BLaER1 (cell line): ENCODE results near the gene FOXS1.
"Not testable (repeated sequence)": the region's sequence is repeated elsewhere in the genome, so short reads cannot be mapped to it uniquely, and the experiment has no call there.

ENCODE experiments used
- H3K27ac ChIP-seq: shearing (Covaris generic); formaldehyde crosslinking; 2 replicates; pipeline ENCODE4 v1.8.1; 2022
- H3K27me3 ChIP-seq: shearing (Covaris generic); formaldehyde crosslinking; 2 replicates; pipeline ENCODE4 v1.8.1; 2022
- H3K36me3 ChIP-seq: shearing (Covaris generic); formaldehyde crosslinking; 2 replicates; pipeline ENCODE4 v1.8.1; 2022
- H3K4me1 ChIP-seq: shearing (Covaris generic); formaldehyde crosslinking; 2 replicates; pipeline ENCODE4 v1.8.1; 2022
- H3K4me2 ChIP-seq: shearing (Covaris generic); formaldehyde crosslinking; 2 replicates; pipeline ENCODE4 v1.8.1; 2022
- H3K4me3 ChIP-seq: shearing (Covaris generic); formaldehyde crosslinking; 2 replicates; pipeline ENCODE4 v1.8.1; 2022
- H3K9ac ChIP-seq: shearing (Covaris generic); formaldehyde crosslinking; 2 replicates; pipeline ENCODE4 v1.8.1; 2022
- H3K9me3 ChIP-seq: shearing (Covaris generic); formaldehyde crosslinking; 2 replicates; pipeline ENCODE4 v1.8.1; 2022
- H4K20me1 ChIP-seq: shearing (Covaris generic); formaldehyde crosslinking; 2 replicates; pipeline ENCODE4 v1.8.1; 2022
- Cebpa-rat ChIP-seq: shearing (Covaris generic); IDR thresholded peaks from 2 replicates; pipeline ENCODE4 v1.8.1; 2022

Gene FOXS1

GRCh38 chr20:31817461-31817860 lies 27.9 kb downstream of the FOXS1 start:
- Histone ChIP-seq H3K9ac (no peak overlapping the region), H4K20me1 (no peaks in the 10 kb centered on the region), H3K4me1 (peaks cover 16% of the 10 kb centered on the region), H3K9me3 (no peaks in the 10 kb centered on the region), H3K27me3 (no peaks in the 10 kb centered on the region), H3K4me2 (no peak overlapping the region), H3K36me3 (no peaks in the 10 kb centered on the region), H3K27ac (no peak overlapping the region), H3K4me3 (no peak overlapping the region)
- no peak for TF ChIP-seq Cebpa-rat

GRCh38 chr20:31816221-31816620 lies 29.2 kb downstream of the FOXS1 start:
- peak overlapping the region; percentile 59; the same call in 1 of the 2 replicates for H3K4me2 ChIP-seq
- no peak overlapping the region for H3K4me3 ChIP-seq
- H3K9me3 ChIP-seq, result no peaks in the 10 kb centered on the region
- no peaks in the 10 kb centered on the region for H4K20me1 ChIP-seq
- peaks cover 17% of the 10 kb centered on the region for H3K4me1 ChIP-seq
- H3K9ac ChIP-seq, result no peak overlapping the region
- TF ChIP-seq Cebpa-rat, result no peak
- no peak overlapping the region for H3K27ac ChIP-seq
- no peaks in the 10 kb centered on the region for H3K27me3 ChIP-seq
- 0 out of 2 replicates have a peak, but pooled peaks cover under 1% of the 10 kb centered on the region for H3K36me3 ChIP-seq

GRCh38 chr20:31815408-31816188 lies 29.8 kb downstream of the FOXS1 start:
- Histone ChIP-seq H3K4me1 (peaks cover 23% of the 10 kb centered on the region), H3K9me3 (no peaks in the 10 kb centered on the region), H3K27me3 (no peaks in the 10 kb centered on the region), H3K9ac (no peak overlapping the region), H3K27ac (peak overlapping the region; percentile 19; the same call in 1 of the 2 replicates), H3K36me3 (0 out of 2 replicates have a peak, but pooled peaks cover 4% of the 10 kb centered on the region), H3K4me3 (no peak overlapping the region), H3K4me2 (peak overlapping the region; percentile 59), H4K20me1 (no peaks in the 10 kb centered on the region)
- no peak for TF ChIP-seq Cebpa-rat

GRCh38 chr20:31814142-31814541 lies 31.3 kb downstream of the FOXS1 start:
- H3K27ac ChIP-seq, H3K9me3 ChIP-seq, H3K27me3 ChIP-seq, H3K4me3 ChIP-seq, H3K36me3 ChIP-seq, H4K20me1 ChIP-seq, H3K9ac ChIP-seq, H3K4me2 ChIP-seq: not testable (repeated sequence)
- peaks cover 29% of the 10 kb centered on the region for H3K4me1 ChIP-seq

- Histone ChIP-seq H3K4me3 (no peak overlapping the region), H3K27me3 (no peaks in the 10 kb centered on the region), H3K9me3 (no peaks in the 10 kb centered on the region), H3K9ac (no peak overlapping the region), H3K4me2 (no peak overlapping the region), H3K4me1 (peaks cover 29% of the 10 kb centered on the region), H3K36me3 (peaks cover 10% of the 10 kb centered on the region; the same call in 1 of the 2 replicates), H3K27ac (no peak overlapping the region), H4K20me1 (no peaks in the 10 kb centered on the region)
- TF ChIP-seq Cebpa-rat, result no peak
These were observed 31.8 kb downstream of the FOXS1 start for GRCh38 chr20:31813611-31814010.

- Histone ChIP-seq H3K9ac (no peak overlapping the region), H3K4me1 (peaks cover 29% of the 10 kb centered on the region), H4K20me1 (no peaks in the 10 kb centered on the region), H3K4me3 (no peak overlapping the region), H3K9me3 (no peaks in the 10 kb centered on the region), H3K27me3 (no peaks in the 10 kb centered on the region), H3K27ac (no peak overlapping the region), H3K36me3 (peaks cover 19% of the 10 kb centered on the region; the same call in 1 of the 2 replicates), H3K4me2 (no peak overlapping the region)
- no peak for TF ChIP-seq Cebpa-rat
These were observed 33.3 kb downstream of the FOXS1 start for GRCh38 chr20:31811796-31812728.

GRCh38 chr20:31811198-31811597 lies 34.2 kb downstream of the FOXS1 start:
- no peaks in the 10 kb centered on the region for H3K9me3 ChIP-seq
- H3K4me3 ChIP-seq, result no peak overlapping the region
- H3K4me1 ChIP-seq, result peaks cover 28% of the 10 kb centered on the region
- H3K4me2 ChIP-seq, result 0 out of 2 replicates have a peak overlapping the region, but pooled peaks have one; percentile 23
- peaks cover 28% of the 10 kb centered on the region for H3K36me3 ChIP-seq
- H3K9ac ChIP-seq, result no peak overlapping the region
- no peak overlapping the region for H3K27ac ChIP-seq
- no peaks in the 10 kb centered on the region for H3K27me3 ChIP-seq
- H4K20me1 ChIP-seq, result no peaks in the 10 kb centered on the region
- no peak for TF ChIP-seq Cebpa-rat

- H3K9me3 ChIP-seq, result no peaks in the 10 kb centered on the region
- no peak for TF ChIP-seq Cebpa-rat
- no peak overlapping the region for H3K27ac ChIP-seq
- H3K4me3 ChIP-seq, result no peak overlapping the region
- no peaks in the 10 kb centered on the region for H3K27me3 ChIP-seq
- H3K4me2 ChIP-seq, result no peak overlapping the region
- no peaks in the 10 kb centered on the region for H4K20me1 ChIP-seq
- peaks cover 16% of the 10 kb centered on the region for H3K4me1 ChIP-seq
- H3K9ac ChIP-seq, result no peak overlapping the region
- peaks cover 43% of the 10 kb centered on the region for H3K36me3 ChIP-seq
These were observed 35.7 kb downstream of the FOXS1 start for GRCh38 chr20:31809661-31810060.

- Histone ChIP-seq H3K27me3 (no peaks in the 10 kb centered on the region), H3K9ac (no peak overlapping the region), H3K9me3 (no peaks in the 10 kb centered on the region), H3K4me1 (peaks cover 16% of the 10 kb centered on the region), H3K36me3 (peaks cover 55% of the 10 kb centered on the region), H3K4me2 (no peak overlapping the region), H3K4me3 (no peak overlapping the region), H4K20me1 (no peaks in the 10 kb centered on the region), H3K27ac (no peak overlapping the region)
- no peak for TF ChIP-seq Cebpa-rat
These were observed 36.9 kb downstream of the FOXS1 start for GRCh38 chr20:31808481-31808880.
